Esophagus squamous epithelium (tissue), 5 donors: ENCODE measurements around the gene PRPH. TPM values are rescaled to one million over a fixed set of nuclear protein-coding genes. Genes with fewer than 3 reads are reported as not detected.

ENCODE experiments used
- DNase-seq: peaks from one replicate; lab custom pipeline; 2025; lab: John Stamatoyannopoulos, UW
- H3K27ac ChIP-seq, 4 donors: fragments of 200-600 bp; sonication (generic); one replicate each; pipeline ENCODE4 v1.5.1; 2016 to 2019; ENCODE audit warnings: mild to moderate bottlenecking in 1 of 4
- H3K27me3 ChIP-seq, 4 donors: fragments of 200-600 bp; sonication (generic); 1 replicate in 3 of 4; 2 replicates in 1 of 4; pipeline versions ENCODE4 v1.5.1 to v1.6.0; 2017 to 2021; ENCODE audit warnings: antibody characterized with exemption in 1 of 4
- H3K36me3 ChIP-seq, 3 donors: fragments of 200-600 bp; sonication (generic); one replicate each; pipeline ENCODE4 v1.5.1; 2016 to 2019
- H3K4me1 ChIP-seq, 3 donors: fragments of 200-600 bp; sonication (generic); one replicate each; pipeline ENCODE4 v1.5.1; 2017 to 2019
- H3K4me3 ChIP-seq, 4 donors: fragments of 200-600 bp; sonication (generic); 1 replicate in 3 of 4; 2 replicates in 1 of 4; pipeline ENCODE4 v1.5.1; 2016 to 2019; ENCODE audit warnings: mild to moderate bottlenecking in 2 of 4, moderate library complexity in 1 of 4
- H3K9me3 ChIP-seq, 3 donors: fragments of 200-600 bp; sonication (generic); one replicate each; pipeline ENCODE4 v1.5.1; 2016 to 2019
- CTCF ChIP-seq, 6 experiments: fragments of 450-650 bp in 4 of 6; fragments of 200-600 bp in 2 of 6; sonication (generic) in 2 of 6; IDR thresholded peaks; one replicate each; pipeline ENCODE4 v1.5.1; 2016 to 2019; ENCODE audit warnings: antibody characterized with exemption in 6 of 6, mild to moderate bottlenecking in 4 of 6, moderate library complexity in 4 of 6
- POLR2A ChIP-seq, 4 donors: fragments of 450-650 bp; IDR thresholded peaks; one replicate each; pipeline ENCODE4 v1.6.1; 2017; ENCODE audit warnings: antibody characterized with exemption in 4 of 4, mild to moderate bottlenecking in 4 of 4, moderate library complexity in 3 of 4
- WGBS, 2 donors: methylation state at CpG; one replicate each; pipeline ENCODE4 v1.1.5; 2018; 5-methylcytosine and 5-hydroxymethylcytosine counted together
- intact Hi-C: fragments of 100-400 bp; cut with DNase I; formaldehyde crosslinking; loops from one replicate; pipeline ENCODE4 v1.15.0; 2022
- total RNA-seq, 4 donors: library from RNA; depleted of rRNA; stranded (reverse); fragments of >200 nt; gene quantifications; one replicate each; pipeline ENCODE4 v1.1.0, GENCODE V29; 2016
- donor health status: DM: yes; HTN: yes; CAD: no.

PRPH gene
- total RNA-seq, 4 donors from 2014 or later: 0.57 TPM; not detected in 3

GRCh38 chr12:49273726-49274395 is 21.1 kb upstream of the PRPH start:
- Histone ChIP-seq H3K27ac (no peak overlapping the region), H3K4me3 (no peak overlapping the region), H3K27me3 (no peaks in the 10 kb centered on the region), H3K4me1 (peaks cover 0 to 29% (median 16%) of the 10 kb centered on the region in 3 donors), H3K36me3 (peaks cover 12 to 53% (median 34%) of the 10 kb centered on the region in 3 donors), H3K9me3 (no peaks in the 10 kb centered on the region)
- DNase-seq: no peak
- WGBS, 2 donors: 85 to 93% methylated on average over 6 of the region's 6 CpGs
- TF ChIP-seq POLR2A (IDR thresholded peaks at IDR 0.05) (no peak), CTCF (IDR thresholded peaks at IDR 0.05) (no peak)
- intact Hi-C loops: no loop called here

- no peaks in the 10 kb centered on the region for H3K9me3 ChIP-seq
- 68 to 81% methylated on average over 5 to 7 of the region's 7 CpGs for WGBS, 2 donors
- H3K36me3 ChIP-seq: peaks cover 12 to 50% (median 33%) of the 10 kb centered on the region in 3 donors
- peaks cover 0 to 23% (median 10%) of the 10 kb centered on the region in 3 donors for H3K4me1 ChIP-seq
- intact Hi-C loops: no loop called here
- H3K27me3 ChIP-seq: no peaks in the 10 kb centered on the region
- no peak overlapping the region for H3K4me3 ChIP-seq
- no peak for DNase-seq
- no peak for TF ChIP-seq POLR2A (IDR thresholded peaks at IDR 0.05)
- no peak for TF ChIP-seq CTCF (IDR thresholded peaks at IDR 0.05)
- H3K27ac ChIP-seq: no peak overlapping the region
Observed at GRCh38 chr12:49274396-49275069, 20.4 kb upstream of the PRPH start.

- 73% methylated on average over 9 to 12 of the region's 13 CpGs for whole genome bisulfite sequencing, 2 donors
- no peaks in the 10 kb centered on the region for H3K9me3 ChIP-seq
- H3K27ac ChIP-seq: no peak overlapping the region
- H3K4me3 ChIP-seq: no peak overlapping the region
- intact Hi-C loops: no loop called here
- peaks cover 0 to 2% (median 0%) of the 10 kb centered on the region in 3 donors for H3K4me1 ChIP-seq
- peaks cover 0 to 3% (median 0%) of the 10 kb centered on the region in 4 donors for H3K27me3 ChIP-seq
- DNase-seq: no peak
- TF ChIP-seq POLR2A (IDR thresholded peaks at IDR 0.05) (no peak), CTCF (IDR thresholded peaks at IDR 0.05) (no peak)
- peaks cover 4 to 29% (median 12%) of the 10 kb centered on the region in 3 donors for H3K36me3 ChIP-seq
Observed at GRCh38 chr12:49276304-49277290, 18.4 kb upstream of the PRPH start.

GRCh38 chr12:49277466-49277865 is 17.5 kb upstream of the PRPH start:
- Histone ChIP-seq H3K36me3 (peaks cover 0 to 21% (median 9%) of the 10 kb centered on the region in 3 donors), H3K4me3 (no peak overlapping the region), H3K27ac (no peak overlapping the region), H3K4me1 (no peaks in the 10 kb centered on the region), H3K27me3 (peaks cover 0 to 11% (median 0%) of the 10 kb centered on the region in 4 donors), H3K9me3 (no peaks in the 10 kb centered on the region)
- no peak for TF ChIP-seq POLR2A (IDR thresholded peaks at IDR 0.05)
- no peak for TF ChIP-seq CTCF (IDR thresholded peaks at IDR 0.05)
- 76 to 83% methylated on average over 3 of the region's 7 CpGs for WGBS, 2 donors
- DNase-seq: no peak
- intact Hi-C loops: no loop called here
